ENCODE data around the gene ARSJ. TPM values are rescaled to one million over a fixed set of nuclear protein-coding genes. Genes with fewer than 3 reads are reported as not detected.

ARSJ gene
- total and polyA plus RNA-seq, 10 donors, result 0.07 to 1.6 (median 0.52) TPM

- TF ChIP-seq, protein P1, sequence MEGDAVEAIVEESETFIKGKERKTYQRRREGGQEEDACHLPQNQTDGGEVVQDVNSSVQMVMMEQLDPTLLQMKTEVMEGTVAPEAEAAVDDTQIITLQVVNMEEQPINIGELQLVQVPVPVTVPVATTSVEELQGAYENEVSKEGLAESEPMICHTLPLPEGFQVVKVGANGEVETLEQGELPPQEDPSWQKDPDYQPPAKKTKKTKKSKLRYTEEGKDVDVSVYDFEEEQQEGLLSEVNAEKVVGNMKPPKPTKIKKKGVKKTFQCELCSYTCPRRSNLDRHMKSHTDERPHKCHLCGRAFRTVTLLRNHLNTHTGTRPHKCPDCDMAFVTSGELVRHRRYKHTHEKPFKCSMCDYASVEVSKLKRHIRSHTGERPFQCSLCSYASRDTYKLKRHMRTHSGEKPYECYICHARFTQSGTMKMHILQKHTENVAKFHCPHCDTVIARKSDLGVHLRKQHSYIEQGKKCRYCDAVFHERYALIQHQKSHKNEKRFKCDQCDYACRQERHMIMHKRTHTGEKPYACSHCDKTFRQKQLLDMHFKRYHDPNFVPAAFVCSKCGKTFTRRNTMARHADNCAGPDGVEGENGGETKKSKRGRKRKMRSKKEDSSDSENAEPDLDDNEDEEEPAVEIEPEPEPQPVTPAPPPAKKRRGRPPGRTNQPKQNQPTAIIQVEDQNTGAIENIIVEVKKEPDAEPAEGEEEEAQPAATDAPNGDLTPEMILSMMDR (IDR thresholded peaks at IDR 0.05 in 8 of 11, conservative IDR thresholded peaks at IDR 0.05 in 3 of 11), result no peak
- TF ChIP-seq POLR2A (IDR thresholded peaks at IDR 0.05), result no peak
- no peak for TF ChIP-seq POLR2AphosphoS5 (IDR thresholded peaks at IDR 0.05)
- intact Hi-C loops (cut with DNase I; ENCODE audit: low total_unique reads), result no loop called here
- 69 to 85% (median 74%) methylated on average over 1 of the region's 1 CpG for WGBS, 5 donors
Measured at GRCh38 chr4:113904877-113905276, 74.6 kb downstream of the ARSJ start.

GRCh38 chr4:113901994-113902787, 77.3 kb downstream of the ARSJ start:
- intact Hi-C loops (cut with DNase I; ENCODE audit: low total_unique reads), result no loop called here
- Histone ChIP-seq H3K27me3 (replicated peaks in 1 of 7) (no peaks in the 10 kb centered on the region), H3K4me1 (peaks cover 0 to 43% (median 13%) of the 10 kb centered on the region in 6 donors), H3K9me3 (no peaks in the 10 kb centered on the region), H3K27ac (peak overlapping the region in 5 of 8 donors; percentile 8 to 65 (median 48)), H3K4me3 (no peak overlapping the region), H3K36me3 (no peaks in the 10 kb centered on the region)
- TF ChIP-seq, protein P1 (IDR thresholded peaks at IDR 0.05 in 8 of 11, conservative IDR thresholded peaks at IDR 0.05 in 3 of 11), result peak in 4 of 11 experiments; percentile 11 to 40 (median 20)
- no peak for TF ChIP-seq POLR2AphosphoS5 (IDR thresholded peaks at IDR 0.05)
- 63 to 74% (median 65%) methylated on average over 10 to 13 of the region's 13 CpGs for WGBS, 5 donors
- peak; percentile 78 for DNase-seq

More at GRCh38 chr4:113904877-113905276, 74.6 kb downstream of the ARSJ start:
- DNase-seq, result no peak
- Histone ChIP-seq H3K27me3 (replicated peaks in 1 of 7) (no peaks in the 10 kb centered on the region), H3K9me3 (no peaks in the 10 kb centered on the region), H3K27ac (no peak overlapping the region), H3K36me3 (no peaks in the 10 kb centered on the region), H3K4me1 (peaks cover 0 to 27% (median 3%) of the 10 kb centered on the region in 6 donors), H3K4me3 (no peak overlapping the region)

DNA sequence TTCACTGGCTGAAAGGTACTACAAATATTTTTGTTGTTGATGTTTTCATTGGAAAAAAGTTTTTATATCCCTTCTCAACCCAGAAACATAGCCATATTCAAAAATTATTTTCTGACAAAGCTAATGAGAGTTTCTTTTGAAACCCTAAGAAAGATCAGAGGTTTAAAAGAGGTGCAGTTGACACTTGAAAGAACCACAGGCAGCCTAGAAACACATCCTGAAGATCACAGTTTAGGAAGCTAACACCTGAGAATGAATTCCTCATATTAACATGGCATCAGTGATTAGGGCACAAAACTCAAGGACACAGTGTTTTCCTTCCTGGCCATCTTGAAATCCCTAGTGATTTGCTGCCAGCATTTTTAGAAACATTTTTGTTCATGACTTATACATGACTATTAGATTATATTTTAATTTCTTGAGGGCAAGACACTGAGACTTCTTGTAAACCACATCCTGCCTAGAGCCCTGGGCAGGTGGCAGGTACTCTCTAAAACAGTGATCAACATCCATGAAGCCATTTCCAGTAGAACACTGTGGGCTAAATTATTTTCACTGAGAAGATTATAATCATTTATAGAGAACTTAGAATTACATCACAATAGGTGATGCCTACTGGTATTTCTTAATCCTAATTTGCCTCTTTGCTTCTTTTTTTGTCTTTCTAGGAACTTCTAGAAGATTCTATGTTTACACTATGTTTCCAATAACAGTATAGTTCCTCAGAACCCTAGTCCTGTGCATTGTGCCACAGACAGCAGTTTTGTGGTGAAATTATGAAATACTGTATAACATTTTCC, 80.0 kb downstream of the ARSJ start:
- H3K27me3 ChIP-seq (replicated peaks in 1 of 7), result no peaks in the 10 kb centered on the region
- peaks cover 0 to 43% (median 13%) of the 10 kb centered on the region in 6 donors for H3K4me1 ChIP-seq
- TF ChIP-seq POLR2AphosphoS5 (IDR thresholded peaks at IDR 0.05) (no peak), POLR2A (IDR thresholded peaks at IDR 0.05) (no peak)
- TF ChIP-seq, protein P1 (IDR thresholded peaks at IDR 0.05 in 8 of 11, conservative IDR thresholded peaks at IDR 0.05 in 3 of 11), result no peak
- H3K9me3 ChIP-seq, result no peaks in the 10 kb centered on the region
- no peak for DNase-seq
- H3K36me3 ChIP-seq, result no peaks in the 10 kb centered on the region
- intact Hi-C loops (cut with DNase I; ENCODE audit: low total_unique reads), result no loop called here
- peak overlapping the region in 7 of 8 donors; percentile 12 to 71 (median 53) for H3K27ac ChIP-seq
- H3K4me3 ChIP-seq, result no peak overlapping the region

DNA sequence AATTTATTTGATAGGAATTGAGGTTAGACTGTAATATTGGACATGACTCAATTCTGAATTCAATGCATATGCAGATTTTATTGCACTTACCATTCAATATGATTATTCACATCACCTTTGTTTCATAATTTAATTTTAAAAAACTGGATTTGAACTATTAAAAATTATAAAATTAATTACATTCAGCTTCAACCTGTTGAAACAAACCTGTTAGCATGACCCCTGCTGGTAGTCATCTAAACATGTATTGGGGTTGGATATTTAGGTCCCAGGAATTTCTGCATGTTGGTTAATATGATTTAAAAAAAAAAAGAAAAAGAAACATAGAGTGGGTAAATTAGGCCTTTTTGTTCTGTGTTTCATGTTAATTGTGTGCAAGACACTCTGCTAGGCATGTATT, 85.9 kb downstream of the ARSJ start:
- Histone ChIP-seq H3K27ac (no peak overlapping the region), H3K27me3 (replicated peaks in 1 of 7) (no peaks in the 10 kb centered on the region), H3K4me3 (no peak overlapping the region), H3K9me3 (peaks cover 0 to 9% (median 3%) of the 10 kb centered on the region in 8 donors), H3K4me1 (peaks cover 0 to 3% (median under 1%) of the 10 kb centered on the region in 6 donors), H3K36me3 (no peaks in the 10 kb centered on the region)
- TF ChIP-seq, protein P1 (IDR thresholded peaks at IDR 0.05 in 8 of 11, conservative IDR thresholded peaks at IDR 0.05 in 3 of 11), result peak in 3 of 11 experiments; percentile 18 to 30 (median 24)
- TF ChIP-seq POLR2AphosphoS5 (IDR thresholded peaks at IDR 0.05) (no peak), POLR2A (IDR thresholded peaks at IDR 0.05) (no peak)
- intact Hi-C loops (cut with DNase I; ENCODE audit: low total_unique reads), result no loop called here
- no peak for DNase-seq

All from spleen (tissue), 11 donors.